ENCODE results near the gene JAK2.
"Not testable (repeated sequence)": the region's sequence is repeated elsewhere in the genome, so short reads cannot be mapped to it uniquely, and the experiment has no call there.

Gene JAK2

DNA sequence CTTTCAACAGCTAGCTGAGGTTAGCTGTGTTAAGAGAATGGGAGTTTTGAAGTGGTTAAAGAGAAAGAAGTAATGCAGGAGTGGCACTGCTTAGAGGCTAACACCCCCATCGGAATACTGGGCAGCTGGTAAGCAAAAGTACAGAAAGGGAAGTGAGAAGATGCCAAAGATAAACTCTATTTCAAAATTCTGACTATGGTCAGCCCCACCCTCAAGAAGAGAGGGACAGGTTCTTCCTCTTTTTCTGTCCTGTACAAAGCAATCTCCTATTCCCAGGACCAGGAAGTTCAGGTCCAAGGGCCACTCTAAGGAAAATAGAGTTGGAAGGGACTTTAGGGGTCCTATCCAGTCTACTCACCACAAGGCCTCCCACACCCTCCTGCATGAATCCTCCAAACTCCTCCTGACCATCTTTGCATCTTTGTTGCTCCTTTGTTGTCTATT, 45.9 kb upstream of the JAK2 start:
- H3K9me3 ChIP-seq (ENCODE audit: control insufficient read depth, insufficient read depth, low read depth, low read length) = no peaks in the 10 kb centered on the region
- no peak for TF ChIP-seq GFI1B (tag by site-specific recombination; IDR thresholded peaks at IDR 0.05)
- TF ChIP-seq KLF16 (tag by site-specific recombination; IDR thresholded peaks at IDR 0.05) = no peak
- TF ChIP-seq ZNF600 (tag by site-specific recombination; IDR thresholded peaks at IDR 0.05) = no peak
- no peak for TF ChIP-seq KLF1 (tag by site-specific recombination; IDR thresholded peaks at IDR 0.05)
- no peak for TF ChIP-seq ZNF707 (tag by site-specific recombination; IDR thresholded peaks at IDR 0.05)
- H3K4me3 ChIP-seq (ENCODE audit: low read depth, low read length) = no peak overlapping the region
- POLR2A ChIA-PET = interaction anchor here (1.4 kb wide), 1 partner anchor 46 kb away, joined by 3 read pairs; the partner anchor contains the start of gene JAK2
- H3K36me3 ChIP-seq (ENCODE audit: control insufficient read depth in 2 of 2, insufficient read depth in 1 of 2, low read length in 2 of 2) = no peaks in the 10 kb centered on the region
- H3K27ac ChIP-seq (ENCODE audit: extremely low read depth, low read depth, low read length) = no peak overlapping the region
- H3K4me1 ChIP-seq (ENCODE audit: control insufficient read depth, insufficient read depth, low read length) = no peaks in the 10 kb centered on the region
- CTCF ChIA-PET = interaction anchor here (1.4 kb wide), 1 partner anchor 176 kb away, joined by 4 read pairs; no protein-coding TSS in a partner anchor

DNA sequence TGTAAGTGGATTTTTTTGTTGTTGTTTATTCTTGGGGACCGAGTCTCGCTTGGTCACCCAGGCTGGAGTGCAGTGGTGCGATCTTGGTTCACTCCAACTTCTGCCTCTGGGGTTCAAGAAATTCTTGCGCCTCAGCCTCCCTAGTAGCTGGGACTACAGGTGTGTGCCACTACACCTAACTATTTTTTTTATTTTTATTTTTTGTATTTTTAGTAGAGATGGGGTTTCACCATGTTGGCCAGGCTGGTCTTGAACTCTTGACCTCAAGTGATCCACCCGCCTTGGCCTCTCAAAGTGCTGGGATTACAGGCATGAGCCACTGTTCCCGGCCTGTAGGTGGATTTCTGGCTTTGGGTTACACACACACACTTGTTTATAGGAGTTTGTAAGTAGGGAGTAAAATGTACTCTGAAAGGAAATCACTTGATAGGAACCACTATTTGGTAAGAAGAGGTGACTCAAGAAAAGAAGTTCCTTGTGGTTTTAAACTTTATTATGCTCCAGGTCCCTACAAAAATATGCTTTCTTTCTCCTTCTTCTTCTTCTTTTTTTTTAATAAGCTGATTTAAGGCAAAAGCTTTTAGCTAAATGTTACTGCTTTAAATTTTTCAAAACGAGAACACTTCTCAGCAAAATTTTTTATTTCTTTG, 42.9 kb upstream of the JAK2 start:
- POLR2A ChIA-PET; H3K9me3 ChIP-seq (ENCODE audit: control insufficient read depth, insufficient read depth, low read depth, low read length); H3K4me1 ChIP-seq (ENCODE audit: control insufficient read depth, insufficient read depth, low read length); H3K4me3 ChIP-seq (ENCODE audit: low read depth, low read length); H3K36me3 ChIP-seq (ENCODE audit: control insufficient read depth in 2 of 2, insufficient read depth in 1 of 2, low read length in 2 of 2); H3K27ac ChIP-seq (ENCODE audit: extremely low read depth, low read depth, low read length): not testable (repeated sequence)
- CTCF ChIA-PET = interaction anchor here (0.6 kb wide), 1 partner anchor 182 kb away, joined by 4 read pairs; no protein-coding TSS in a partner anchor
- TF ChIP-seq, protein P1, sequence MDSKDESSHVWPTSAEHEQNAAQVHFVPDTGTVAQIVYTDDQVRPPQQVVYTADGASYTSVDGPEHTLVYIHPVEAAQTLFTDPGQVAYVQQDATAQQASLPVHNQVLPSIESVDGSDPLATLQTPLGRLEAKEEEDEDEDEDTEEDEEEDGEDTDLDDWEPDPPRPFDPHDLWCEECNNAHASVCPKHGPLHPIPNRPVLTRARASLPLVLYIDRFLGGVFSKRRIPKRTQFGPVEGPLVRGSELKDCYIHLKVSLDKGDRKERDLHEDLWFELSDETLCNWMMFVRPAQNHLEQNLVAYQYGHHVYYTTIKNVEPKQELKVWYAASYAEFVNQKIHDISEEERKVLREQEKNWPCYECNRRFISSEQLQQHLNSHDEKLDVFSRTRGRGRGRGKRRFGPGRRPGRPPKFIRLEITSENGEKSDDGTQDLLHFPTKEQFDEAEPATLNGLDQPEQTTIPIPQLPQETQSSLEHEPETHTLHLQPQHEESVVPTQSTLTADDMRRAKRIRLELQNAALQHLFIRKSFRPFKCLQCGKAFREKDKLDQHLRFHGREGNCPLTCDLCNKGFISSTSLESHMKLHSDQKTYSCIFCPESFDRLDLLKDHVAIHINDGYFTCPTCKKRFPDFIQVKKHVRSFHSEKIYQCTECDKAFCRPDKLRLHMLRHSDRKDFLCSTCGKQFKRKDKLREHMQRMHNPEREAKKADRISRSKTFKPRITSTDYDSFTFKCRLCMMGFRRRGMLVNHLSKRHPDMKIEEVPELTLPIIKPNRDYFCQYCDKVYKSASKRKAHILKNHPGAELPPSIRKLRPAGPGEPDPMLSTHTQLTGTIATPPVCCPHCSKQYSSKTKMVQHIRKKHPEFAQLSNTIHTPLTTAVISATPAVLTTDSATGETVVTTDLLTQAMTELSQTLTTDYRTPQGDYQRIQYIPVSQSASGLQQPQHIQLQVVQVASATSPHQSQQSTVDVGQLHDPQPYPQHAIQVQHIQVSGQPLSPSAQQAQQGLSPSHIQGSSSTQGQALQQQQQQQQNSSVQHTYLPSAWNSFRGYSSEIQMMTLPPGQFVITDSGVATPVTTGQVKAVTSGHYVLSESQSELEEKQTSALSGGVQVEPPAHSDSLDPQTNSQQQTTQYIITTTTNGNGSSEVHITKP (tag by site-specific recombination; IDR thresholded peaks at IDR 0.05) = peak; percentile 54

DNA sequence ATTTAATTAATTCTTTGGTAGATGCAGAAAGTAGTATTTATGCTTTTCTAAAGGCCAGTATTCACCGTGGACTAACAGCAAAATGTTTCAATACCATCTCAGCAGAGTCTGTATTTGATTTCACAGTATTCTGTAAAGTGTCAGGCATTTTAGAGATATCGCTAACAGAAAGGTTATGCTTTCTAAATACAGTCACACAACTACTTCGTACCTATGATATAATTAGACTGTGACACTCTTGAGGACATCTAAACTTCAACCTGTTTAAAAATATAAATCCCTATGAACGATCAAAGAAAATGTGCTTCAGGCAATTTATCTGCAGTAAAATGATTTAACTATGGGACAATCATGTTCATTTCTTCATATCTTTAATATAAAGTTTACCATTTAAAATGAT, 41.7 kb upstream of the JAK2 start:
- no peak overlapping the region for H3K4me3 ChIP-seq (ENCODE audit: low read depth, low read length)
- no peak overlapping the region for H3K27ac ChIP-seq (ENCODE audit: extremely low read depth, low read depth, low read length)
- no peak for TF ChIP-seq ZNF785 (tag by site-specific recombination; IDR thresholded peaks at IDR 0.05)
- H3K36me3 ChIP-seq (ENCODE audit: control insufficient read depth in 2 of 2, insufficient read depth in 1 of 2, low read length in 2 of 2) = no peaks in the 10 kb centered on the region
- ChIA-PET CTCF (no interaction called here), POLR2A (no interaction called here)
- no peaks in the 10 kb centered on the region for H3K4me1 ChIP-seq (ENCODE audit: control insufficient read depth, insufficient read depth, low read length)
- H3K9me3 ChIP-seq (ENCODE audit: control insufficient read depth, insufficient read depth, low read depth, low read length) = no peaks in the 10 kb centered on the region

DNA sequence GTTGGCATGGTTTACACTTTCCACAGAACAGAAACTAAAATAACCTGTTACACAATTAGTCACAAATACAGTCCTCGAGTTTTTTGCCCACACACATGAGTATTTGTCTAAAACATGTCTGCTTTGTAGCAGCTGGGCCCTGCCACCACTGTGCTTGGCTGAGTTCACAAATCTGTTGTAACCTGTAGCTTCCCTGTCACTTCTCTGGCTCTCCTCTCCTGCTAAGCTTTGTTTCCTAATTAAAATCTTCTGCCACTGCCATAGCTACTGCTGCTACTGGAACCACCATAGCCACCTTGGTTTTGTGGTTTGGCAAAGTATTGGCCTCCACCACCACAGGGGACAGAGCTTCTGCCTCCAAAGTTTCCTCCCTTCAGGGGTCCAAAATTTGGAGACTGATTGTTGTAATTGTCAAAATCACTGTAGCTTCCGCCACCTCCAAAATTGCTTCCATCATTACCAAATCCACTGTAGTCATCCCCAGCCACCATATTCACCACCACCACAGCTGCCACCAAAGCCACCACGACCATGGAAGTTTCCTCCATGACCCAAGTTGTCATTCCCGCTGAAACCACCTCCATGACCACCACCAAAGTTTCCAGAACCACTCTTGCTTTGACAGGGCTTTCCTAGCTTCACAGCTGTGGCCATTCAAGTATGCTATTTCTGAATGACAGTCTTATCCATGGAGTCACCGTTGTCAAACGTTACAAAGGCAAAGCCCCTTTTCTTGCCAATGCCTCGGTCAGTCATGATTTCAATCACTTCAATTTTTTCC, 40.5 kb upstream of the JAK2 start:
- H3K4me1 ChIP-seq (ENCODE audit: control insufficient read depth, insufficient read depth, low read length); H3K9me3 ChIP-seq (ENCODE audit: control insufficient read depth, insufficient read depth, low read depth, low read length); H3K27ac ChIP-seq (ENCODE audit: extremely low read depth, low read depth, low read length); CTCF ChIA-PET; POLR2A ChIA-PET; H3K4me3 ChIP-seq (ENCODE audit: low read depth, low read length); H3K36me3 ChIP-seq (ENCODE audit: control insufficient read depth in 2 of 2, insufficient read depth in 1 of 2, low read length in 2 of 2): not testable (repeated sequence)

DNA sequence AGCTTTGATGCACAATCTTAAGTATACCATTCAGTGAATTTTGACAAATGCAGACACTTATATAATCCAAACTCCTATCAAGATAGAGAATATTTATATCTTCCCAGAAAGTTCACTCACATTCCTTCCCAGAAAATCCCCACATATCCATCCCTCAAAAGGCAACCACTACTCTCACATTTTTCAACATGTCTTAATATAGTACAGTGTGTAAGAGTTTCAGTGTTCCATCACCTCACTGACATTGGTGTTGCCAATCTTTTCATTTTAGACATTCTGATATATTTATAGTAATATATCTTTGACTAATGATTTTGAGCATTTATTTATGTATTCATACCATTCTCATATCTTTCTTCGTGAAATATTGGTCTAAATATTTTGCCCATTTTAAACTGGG, 38.1 kb upstream of the JAK2 start:
- Histone ChIP-seq H3K36me3 (ENCODE audit: control insufficient read depth in 2 of 2, insufficient read depth in 1 of 2, low read length in 2 of 2) (no peaks in the 10 kb centered on the region), H3K9me3 (ENCODE audit: control insufficient read depth, insufficient read depth, low read depth, low read length) (no peaks in the 10 kb centered on the region), H3K4me1 (ENCODE audit: control insufficient read depth, insufficient read depth, low read length) (no peaks in the 10 kb centered on the region), H3K27ac (ENCODE audit: extremely low read depth, low read depth, low read length) (no peak overlapping the region), H3K4me3 (ENCODE audit: low read depth, low read length) (no peak overlapping the region)
- CTCF ChIA-PET = no interaction called here
- POLR2A ChIA-PET = no interaction called here
- TF ChIP-seq PRDM1 (tag by site-specific recombination; IDR thresholded peaks at IDR 0.05) = no peak
